ENCODE data around the gene ZNF600.
"Not testable (repeated sequence)": the region's sequence is repeated elsewhere in the genome, so short reads cannot be mapped to it uniquely, and the experiment has no call there.

The ZNF600 gene

DNA sequence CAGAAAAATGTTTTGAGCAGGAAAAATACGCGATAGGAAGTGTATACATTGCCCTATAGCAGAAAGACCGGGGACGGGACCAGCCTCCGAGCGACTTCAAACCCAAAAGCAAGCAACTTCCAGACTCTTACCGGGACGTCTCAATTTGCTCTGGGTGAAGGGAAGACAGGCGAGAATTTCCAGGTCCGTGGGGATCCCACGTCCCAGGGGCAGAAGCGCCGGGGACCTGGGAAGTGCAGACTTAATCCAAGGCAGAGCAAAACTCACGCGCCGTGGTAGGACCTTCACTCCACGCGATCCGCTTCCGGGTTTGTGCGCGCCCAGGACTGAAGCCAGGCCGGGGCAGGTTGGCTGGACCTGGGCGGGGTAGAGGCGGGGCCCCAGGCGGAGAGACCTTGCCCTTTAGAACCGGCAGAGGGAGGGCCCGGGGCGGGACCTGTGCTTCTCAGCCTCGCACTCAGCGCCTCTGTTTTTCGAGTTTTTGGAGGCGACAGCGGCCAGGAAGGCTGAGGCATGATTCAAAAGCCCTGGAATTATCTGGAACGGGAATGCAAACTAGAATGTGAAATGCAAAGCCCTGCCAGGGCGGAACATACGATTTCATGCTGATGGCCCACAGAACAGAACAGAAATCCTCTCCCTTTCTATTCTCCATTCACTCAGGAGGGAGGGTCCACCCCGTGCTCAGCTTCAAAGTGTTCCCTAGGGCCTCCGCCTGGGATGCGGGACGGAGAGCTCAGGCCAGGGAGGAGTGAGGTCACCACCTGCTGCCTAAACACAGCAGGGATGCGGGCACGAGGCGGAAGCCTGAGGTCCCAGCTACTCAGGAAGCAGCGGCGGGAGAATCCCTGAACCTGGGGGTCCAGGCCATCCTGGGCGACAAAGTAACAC, at the start of gene ZNF600:
Gene ZNF600, minus strand, starts transcription at position 328 of the 891 bp plus-strand sequence. CDS start 7,903 bp downstream, outside the sequence.
- peak; percentile 75 for DNase-seq

DNA sequence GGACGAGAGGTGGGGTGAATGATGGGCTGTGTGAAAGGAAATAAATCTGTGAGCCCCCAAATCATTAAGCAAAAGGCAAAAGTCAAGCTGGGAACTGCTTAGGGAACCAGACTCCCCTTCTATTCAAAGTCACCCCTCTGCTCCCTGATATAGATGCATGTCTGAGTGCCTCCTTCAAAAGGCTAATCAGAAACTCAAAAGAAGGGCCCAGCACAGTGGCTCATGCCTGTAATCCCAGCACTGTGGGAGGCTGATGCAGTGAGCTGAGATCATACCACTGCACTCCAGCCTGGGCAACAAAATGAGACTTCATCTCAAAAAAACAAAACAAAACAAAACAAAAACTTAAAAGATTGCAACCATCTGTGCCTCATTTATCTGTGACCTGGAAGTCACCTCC, 47.7 kb upstream of the ZNF600 start:
- DNase-seq, result not testable (repeated sequence)

DNA sequence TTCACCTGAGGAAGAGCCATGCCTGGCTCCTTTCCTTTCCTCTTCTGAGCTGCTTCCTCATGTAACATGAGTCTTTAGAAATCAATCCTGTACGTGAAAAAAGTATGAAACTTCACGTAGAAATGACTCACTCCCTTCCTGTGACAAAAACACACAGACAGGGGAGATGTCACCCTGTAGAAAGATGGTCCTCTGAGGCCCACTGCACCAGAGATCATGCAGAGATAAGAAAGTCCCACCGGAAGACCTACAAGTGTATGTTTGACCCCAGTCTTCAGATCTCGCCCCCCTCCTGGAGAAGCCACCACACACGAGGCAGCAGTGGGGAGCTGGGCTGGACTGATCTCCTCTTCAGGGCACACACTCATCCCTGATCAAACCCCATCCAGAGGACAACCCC, 47.0 kb upstream of the ZNF600 start:
- DNase-seq, result not testable (repeated sequence)

DNA sequence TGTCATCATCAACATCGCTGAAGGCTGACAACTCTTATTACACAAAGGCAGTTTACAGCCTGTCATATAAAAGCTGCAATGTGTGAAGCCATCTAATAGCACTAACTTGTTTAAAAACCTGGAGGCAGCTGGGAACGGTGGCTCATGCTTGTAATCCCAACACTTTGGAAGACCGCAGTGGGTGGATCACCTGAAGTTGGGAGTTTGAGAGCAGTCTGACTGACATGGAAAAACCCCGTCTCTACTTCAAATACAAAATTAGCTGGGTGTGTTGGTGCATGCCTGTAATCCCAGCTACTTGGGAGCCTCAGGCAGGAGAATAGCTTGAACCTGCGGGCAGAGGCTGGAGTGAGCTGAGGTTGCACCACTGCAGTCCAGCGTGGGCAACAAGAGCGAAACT, 43.3 kb upstream of the ZNF600 start:
- not testable (repeated sequence) for DNase-seq

DNA sequence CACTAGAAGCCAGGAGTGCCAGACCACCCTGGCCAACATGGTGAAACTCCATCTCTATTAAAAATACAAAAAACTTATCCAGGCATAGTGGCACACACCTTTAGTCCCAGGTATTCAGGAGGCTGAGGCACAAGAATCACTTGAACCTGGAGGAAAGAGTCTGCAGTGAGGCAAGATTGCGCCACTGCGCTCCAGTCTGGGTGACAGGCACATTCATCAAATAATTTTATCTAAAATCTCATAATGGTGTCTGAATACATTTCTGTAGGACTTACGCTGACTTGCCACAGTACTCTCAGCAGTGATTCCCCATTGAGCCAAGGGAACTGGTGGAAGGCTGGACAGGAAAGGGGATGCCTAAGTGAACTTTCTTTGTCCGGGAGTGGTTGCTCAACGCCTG, 39.2 kb upstream of the ZNF600 start:
- no peak for DNase-seq

DNA sequence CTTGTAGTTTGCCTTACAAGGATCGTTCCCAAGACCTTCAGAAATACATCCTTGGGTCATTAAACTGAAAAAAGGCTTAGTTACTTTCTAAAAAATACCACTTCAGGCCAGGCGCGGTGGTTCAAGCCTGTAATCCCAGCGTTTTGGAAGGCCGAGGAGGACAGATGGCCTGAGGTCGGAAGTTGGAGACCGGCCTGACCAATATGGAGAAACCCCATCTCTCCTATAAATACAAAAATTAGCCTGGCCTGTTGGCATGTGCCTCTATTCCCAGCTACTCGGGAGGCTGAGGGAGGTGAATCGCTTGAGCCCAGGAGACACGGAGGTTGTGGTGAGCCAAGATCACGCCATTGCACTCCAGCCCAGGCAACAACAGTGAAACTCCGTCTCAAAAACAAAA, 37.1 kb upstream of the ZNF600 start:
- DNase-seq, result no peak

DNA sequence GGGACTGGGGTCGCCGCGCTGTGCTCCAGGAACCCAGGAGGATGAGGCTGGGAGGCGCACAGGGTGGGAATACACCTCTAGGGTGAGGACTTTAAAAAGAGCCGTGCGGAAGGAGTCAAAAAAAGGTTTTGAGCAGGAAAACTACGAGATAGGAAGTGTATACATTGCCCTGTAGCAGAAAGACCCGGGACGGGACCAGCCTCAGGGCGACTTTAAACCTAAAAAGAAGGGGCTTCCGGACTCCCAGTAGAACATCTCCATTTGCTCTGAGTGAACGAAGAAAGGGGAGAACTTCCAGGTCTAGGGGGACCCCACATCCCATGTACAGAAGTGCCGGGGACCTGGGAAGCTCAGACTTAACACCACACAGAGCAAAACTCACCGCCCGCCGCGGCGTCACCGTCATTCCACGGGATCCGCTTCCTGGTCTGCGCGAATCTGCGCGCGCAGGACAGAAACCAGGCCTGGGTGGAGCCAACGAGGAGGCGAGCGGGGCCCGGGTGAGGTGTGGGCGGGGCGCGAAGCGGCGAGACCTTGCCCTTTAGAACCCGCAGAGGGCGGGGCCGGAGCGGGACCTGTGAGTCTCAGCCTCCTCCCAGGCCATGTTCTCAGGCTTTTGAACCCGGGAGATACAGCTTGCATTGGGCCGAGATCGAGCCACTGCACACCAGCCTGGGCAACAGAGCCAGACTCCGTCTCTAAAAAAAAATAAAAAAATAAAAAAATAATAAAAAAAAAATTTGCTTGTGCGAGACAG, 34.8 kb upstream of the ZNF600 start, which contains the start of gene ZNF28:
Gene ZNF28, minus strand, starts transcription at position 430 of the 757 bp plus-strand sequence. CDS start 3,675 bp downstream, outside the sequence.
- peak; percentile 37 for DNase-seq

DNA sequence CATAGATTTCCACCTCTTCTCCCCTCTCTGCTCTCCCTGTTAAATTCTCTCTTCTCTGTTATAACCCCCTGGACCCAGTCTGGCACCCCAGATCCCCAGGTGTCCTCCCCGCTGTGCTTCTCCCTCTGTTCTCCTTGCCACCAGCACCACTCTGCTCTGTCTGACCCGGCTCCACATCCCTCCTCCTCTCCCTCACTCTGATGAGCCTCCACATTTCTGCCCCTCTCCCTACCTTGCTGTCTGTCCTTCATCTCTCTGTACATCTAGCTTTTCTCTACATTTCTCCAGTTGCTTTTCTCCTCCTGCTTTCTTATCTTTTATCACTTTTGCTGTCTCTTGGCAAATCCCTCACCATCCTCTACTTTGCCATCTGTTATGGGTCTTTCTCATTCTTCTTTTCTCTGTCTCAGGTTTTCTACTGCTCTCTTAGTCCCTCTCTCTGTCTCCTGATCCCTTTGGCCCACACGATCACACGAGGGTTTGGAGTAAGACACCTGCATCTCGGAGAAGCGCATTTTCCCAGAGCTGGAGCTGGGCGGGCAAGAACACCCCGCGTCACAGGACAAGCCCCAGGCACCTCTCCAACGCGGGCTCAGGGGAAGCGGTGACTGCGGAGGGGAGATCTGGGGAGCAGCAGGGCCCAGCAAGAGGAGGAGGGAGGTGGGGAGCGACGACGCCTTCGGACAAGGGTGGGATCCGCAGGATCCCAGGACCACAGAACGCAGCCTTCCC, 34.0 kb upstream of the ZNF600 start:
- DNase-seq, result peak; percentile 8

DNA sequence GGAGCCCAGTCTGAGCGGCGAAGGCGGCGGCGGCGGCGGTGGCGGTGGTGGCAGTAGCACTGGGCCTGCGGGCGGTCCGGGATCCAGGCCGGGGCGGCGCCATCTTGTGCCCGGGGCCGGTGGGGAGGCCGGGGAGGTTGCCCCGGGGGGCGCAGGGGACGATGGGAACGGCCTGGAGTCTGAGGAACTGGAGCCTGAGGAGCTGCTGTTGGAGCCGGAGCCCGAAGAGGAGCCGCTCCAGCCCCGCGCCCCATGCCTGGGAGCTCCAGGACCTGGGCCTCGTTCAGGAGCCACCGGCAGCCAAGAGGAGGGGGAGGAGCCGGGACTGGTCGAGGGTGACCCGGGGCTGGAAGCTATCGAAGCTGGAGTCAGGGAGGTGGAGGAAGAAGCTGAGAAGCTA, 23.2 kb upstream of the ZNF600 start:
- DNase-seq, result no peak

DNA sequence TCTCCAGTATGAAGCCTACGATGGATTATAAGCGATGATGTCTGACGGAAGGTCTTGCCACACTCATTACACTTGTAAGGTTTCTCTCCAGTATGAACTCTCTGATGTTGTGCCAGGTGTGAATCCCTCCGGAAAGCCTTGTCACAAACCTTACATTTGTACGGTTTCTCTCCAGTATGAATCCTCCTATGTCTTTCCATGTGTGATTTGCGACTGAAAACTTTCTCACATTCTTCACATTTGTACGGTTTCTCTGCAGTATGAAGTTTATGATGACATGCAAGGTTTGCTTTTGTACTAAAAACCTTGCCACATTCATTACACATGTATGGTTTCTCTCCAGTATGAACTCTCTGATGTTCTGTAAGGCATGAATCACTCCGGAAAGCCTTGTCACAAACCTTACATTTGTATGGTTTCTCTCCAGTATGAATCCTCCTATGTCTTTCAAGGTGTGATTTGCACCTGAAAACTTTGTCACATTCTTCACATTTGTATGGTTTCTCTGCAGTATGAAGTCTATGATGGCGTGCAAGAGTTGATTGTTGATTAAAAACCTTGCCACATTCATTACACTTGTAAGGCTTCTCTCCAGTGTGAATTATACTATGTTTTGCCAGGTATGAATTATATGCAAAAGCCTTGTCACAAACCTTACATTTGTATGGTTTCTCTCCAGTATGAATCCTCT, 13.5 kb upstream of the ZNF600 start:
- DNase-seq, result not testable (repeated sequence)

DNA sequence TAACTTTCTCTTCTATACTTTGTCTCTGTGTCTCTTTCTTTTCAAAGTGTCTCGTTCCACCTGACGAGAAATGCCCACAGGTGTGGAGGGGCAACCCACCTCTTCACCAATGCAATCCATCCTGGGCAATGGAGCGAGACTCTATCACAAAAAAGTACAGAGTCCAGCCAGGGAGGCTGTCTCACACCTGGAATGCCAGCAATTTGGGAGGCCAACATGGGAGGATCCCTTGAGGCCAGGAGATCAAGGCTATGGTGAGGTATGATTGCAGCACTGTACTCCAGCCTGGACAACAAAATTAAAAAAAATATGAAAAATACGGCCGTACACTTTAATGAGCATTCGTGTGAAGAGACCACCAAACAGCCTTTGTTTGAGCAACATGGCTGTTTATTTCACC, 2.8 kb upstream of the ZNF600 start:
- no peak for DNase-seq

DNA sequence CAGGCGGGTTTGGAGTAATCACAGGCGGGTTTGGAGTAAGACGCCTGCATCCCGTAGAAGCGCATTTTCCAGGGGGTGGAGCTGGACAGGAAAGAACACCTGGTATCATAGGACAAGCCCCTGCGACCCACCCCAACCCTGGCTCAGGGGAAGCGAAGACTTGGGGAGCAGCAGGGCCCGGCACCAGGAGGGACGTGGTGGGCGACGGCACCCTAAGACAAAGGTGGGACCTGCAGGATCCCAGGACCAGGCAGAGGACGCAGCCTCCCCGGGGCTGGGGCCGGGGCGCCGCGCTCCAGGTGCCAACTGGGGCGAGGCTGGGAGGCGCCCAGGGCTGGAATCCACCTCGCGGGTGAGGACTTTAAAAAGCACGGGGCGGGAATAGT, 520 bp downstream of the ZNF600 start:
- no peak for DNase-seq

DNA sequence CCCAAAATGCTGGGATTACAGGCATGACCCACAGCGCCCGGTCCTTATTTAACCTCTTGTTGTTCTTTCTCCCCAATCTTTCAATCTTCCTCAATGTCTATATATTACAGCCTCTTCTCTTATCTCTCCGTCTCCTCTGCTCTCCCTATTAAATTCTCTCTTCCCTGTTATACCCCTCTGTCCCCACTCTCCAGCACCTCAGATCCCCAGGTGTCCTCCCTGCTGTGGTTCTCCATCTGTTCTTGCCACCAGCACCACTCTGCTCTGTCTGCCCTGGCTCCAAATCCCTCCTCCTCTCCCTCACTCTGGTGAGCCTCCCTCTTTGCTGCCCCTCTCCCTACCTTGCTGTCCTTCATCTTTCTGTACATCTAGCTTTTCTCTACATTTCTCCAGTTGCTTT, 1.1 kb downstream of the ZNF600 start:
- DNase-seq, result no peak

DNA sequence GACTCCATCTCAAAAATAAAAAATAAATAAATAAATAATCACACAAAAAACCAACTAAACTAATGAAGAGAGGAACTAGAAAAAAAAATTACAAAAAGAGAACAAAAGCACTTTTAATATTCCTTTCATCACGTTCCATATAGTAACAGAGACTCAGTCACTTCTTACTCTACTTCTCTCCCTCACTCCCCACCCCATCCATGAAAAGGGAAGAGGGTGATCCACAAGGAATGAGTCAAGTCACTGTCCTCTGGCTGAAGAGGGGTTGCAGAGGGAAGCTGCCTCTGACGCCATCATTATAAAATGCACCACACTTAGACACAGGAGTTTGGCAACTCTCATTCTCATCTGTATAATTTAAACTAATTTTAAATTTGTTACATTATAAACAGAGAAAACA, 3.7 kb downstream of the ZNF600 start:
- DNase-seq, result not testable (repeated sequence)

DNA sequence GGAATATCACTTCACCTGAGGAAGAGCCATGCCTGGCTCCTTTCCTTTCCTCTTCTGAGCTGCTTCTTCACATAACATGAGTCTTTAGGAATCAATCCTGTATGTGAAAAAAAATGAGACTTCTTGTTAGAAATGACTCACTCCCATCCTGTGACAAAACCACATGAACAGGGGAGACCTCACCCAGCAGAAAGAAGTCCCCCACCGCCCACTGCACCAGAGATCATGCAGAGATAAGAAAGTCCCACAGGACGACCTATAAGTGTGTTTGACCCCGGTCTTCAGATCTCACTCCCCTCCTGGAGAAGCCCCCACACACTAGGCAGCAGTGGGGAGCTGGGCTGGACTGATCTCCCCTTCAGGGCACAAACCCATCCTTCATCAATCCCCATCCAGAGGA, 7.8 kb downstream of the ZNF600 start:
- DNase-seq, result no peak

DNA sequence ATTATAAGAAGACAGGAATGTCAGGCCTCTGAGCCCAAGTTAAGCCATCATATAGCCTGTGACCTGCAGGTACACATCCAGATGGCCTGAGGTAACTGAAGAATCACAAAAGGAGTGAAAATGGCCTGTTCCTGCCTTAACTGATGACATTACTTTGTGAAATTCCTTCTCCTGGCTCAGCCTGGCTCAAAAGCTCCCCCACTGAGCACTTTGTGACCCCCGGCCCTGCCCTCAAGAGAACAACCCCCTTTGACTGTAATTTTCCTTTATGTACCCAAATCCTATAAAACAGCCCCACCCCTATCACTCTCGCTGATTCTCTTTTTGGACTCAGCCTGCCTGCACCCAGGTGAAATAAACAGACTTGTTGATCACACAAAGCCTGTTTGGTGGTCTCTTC, 30.1 kb downstream of the ZNF600 start:
- DNase-seq, result not testable (repeated sequence)

DNA sequence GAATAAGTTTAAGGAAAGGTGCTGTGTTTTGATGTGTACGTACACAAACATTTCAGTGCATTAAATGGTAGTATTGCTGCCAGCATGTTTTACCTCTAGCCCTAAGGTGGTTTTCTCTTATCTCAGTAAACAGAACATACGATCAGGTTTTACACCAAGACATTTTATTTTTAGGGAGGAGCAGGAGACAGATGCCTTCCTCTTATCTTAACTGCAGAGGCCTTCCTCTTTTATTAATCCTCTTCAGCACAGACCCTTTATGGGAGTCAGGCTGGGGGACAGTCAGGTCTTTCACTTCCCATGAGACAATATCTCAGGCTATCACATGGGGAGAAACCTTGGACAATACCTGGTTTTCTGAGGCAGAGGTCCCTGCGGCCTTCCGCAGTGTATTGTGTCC, 36.8 kb downstream of the ZNF600 start:
- no peak for DNase-seq

DNA sequence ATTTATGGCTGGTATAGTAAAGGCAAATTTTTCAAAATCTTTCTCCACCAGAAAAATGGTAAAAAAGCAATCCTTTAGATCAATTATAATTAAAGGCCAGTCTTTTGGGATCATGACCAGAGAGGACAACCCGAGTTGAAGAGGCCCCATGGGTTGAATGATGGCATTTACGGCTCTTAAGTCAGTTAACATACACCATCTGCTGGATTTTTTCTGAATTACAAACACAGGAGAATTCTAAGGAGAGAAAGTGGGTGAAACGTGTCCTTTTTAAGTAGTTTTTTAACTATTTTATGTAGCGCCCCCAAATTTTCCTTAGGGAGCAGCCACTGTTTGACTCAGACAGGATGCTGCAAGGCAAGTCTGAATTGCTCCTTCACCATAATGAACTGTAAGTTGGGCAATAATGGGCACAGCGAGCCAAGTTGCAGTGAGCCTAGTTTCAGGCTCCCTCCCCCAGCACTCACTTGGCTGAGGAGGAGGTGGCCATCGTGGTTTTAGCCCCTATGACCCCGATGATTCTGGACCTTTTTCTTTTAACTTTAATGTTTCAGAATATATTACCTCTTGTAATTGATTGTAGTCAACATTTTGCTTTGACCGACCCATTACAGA, 38.1 kb downstream of the ZNF600 start:
- peak; percentile 37 for DNase-seq

DNA sequence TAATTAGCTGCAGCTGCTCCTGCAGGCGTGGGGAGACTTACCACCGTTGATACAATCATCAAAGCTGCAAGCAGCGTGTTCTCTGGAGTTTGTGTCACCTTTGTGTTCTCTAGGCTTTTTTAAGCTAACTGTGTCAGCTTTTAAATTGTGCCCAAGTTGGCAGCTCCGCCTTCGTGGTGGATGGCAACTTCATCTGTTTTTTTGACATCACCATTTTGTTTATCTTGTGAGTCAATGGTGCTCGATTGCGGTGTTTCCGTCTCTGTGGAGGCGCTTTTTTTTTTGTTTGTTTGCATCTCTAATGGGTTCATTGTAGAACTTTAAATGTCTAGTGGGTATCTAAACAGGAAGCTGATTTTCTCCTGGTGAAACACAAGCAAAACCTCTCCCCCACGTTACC, 40.7 kb downstream of the ZNF600 start:
- not testable (repeated sequence) for DNase-seq

DNA sequence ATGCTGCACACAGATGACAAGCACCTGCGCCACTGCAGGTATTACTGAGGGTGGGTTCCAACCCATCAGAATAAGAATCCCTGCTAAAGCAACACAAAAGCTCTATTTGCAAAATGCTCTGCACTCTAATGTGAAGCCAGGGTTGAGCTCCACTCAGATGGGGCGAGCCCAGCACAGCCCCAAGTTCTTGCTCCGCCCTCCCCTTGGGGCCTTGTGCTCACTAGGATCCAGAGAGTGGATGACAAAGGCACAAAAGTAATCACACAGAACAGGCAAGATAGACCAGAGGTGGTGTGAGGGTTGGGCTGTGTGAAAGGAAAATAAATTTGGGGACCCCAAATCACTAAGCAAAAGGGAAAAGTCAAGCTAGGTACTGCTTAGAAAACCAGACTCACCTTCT, 43.5 kb downstream of the ZNF600 start:
- DNase-seq, result no peak

DNA sequence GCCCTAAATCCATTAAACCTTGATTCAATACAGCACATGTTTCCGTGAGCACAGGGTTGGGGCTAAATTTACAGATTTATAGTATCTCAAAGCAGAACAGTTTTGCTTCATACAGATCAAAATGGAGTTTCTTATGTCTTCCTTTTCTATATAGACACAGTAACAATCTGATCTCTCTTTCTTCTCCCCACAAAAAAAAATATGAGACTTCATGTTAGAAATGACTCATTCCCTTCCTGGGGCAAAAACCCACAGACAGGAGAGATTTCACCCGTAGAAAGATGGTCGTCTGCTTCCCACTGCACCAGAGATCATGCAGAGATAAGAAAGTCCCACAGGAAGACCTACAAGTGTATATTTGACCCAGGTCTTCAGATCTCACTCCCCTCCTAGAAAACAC, 44.1 kb downstream of the ZNF600 start:
- no peak for DNase-seq

DNA sequence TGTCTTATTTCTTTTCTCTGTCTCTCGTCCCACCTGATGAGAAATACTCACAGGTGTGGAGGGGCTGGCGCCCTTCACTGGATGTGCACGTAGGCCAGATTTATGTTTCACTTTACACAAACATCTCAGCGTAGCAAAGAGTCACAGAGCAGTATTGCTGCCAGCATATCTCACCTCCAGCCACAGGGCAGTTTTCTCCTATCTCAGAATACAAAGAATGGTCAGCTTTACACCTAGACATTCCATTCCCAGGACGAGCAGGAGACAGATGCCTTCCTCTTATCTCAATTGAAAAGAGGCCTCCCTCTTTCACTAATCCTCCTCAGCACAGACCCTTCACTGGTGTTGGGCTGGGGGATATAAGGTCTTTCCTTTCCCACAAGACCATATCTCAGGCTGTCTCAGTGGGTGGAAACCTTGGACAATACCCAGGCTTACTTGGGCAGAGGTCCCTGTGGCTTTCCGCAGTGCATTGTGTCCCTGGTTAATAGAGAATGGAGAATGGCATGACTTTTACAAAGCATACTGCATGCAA, 44.6 kb downstream of the ZNF600 start:
- no peak for DNase-seq
